Neural cell (in vitro differentiated cells): ENCODE data around the gene MEGF6. TPM values are rescaled to one million over a fixed set of nuclear protein-coding genes. Genes with fewer than 3 reads are reported as not detected.

Experiments used
- H2AFZ ChIP-seq: fragments of 200-600, 300-800 bp; sonication (generic), shearing (Covaris generic); 2 replicates; pipeline ENCODE4 v1.6.0; 2014; ENCODE audit warnings: low read depth, mild to moderate bottlenecking, antibody characterized with exemption, low read length, moderate library complexity
- H3F3A ChIP-seq: fragments of 200-600 bp; shearing (Covaris generic); 2 replicates; pipeline ENCODE4 v1.6.1; 2016; ENCODE audit warnings: mild to moderate bottlenecking, moderate library complexity, mixed read lengths, antibody characterized with exemption, low read length; ENCODE audit not compliant: insufficient read depth, poor library complexity, severe bottlenecking
- H3K27ac ChIP-seq: fragments of 200-600, 300-800 bp; sonication (generic), shearing (Covaris generic); 2 replicates; pipeline ENCODE4 v1.5.1; 2014; ENCODE audit warnings: mild to moderate bottlenecking, low read length, moderate library complexity
- H3K27me3 ChIP-seq: fragments of 300-800, 200-600 bp; sonication (generic), shearing (Covaris generic); 2 replicates; pipeline ENCODE4 v1.6.0; 2014; ENCODE audit warnings: mild to moderate bottlenecking, low read depth, low read length, moderate library complexity; ENCODE audit not compliant: insufficient read depth
- H3K36me3 ChIP-seq: fragments of 300-800, 200-600 bp; sonication (generic), shearing (Covaris generic); 2 replicates; pipeline ENCODE4 v1.5.1; 2014; ENCODE audit warnings: mild to moderate bottlenecking, antibody characterized with exemption, low read length, moderate library complexity; ENCODE audit not compliant: insufficient read depth
- H3K4me2 ChIP-seq: fragments of 300-800, 200-600 bp; sonication (generic), shearing (Covaris generic); 2 replicates; pipeline ENCODE4 v1.6.0; 2014; ENCODE audit warnings: mild to moderate bottlenecking, low read length
- H3K4me3 ChIP-seq: fragments of 300-800, 200-600 bp; sonication (generic), shearing (Covaris generic); 2 replicates; pipeline ENCODE4 v1.5.1; 2014; ENCODE audit warnings: mild to moderate bottlenecking, low read length, moderate library complexity
- H3K79me2 ChIP-seq: fragments of 200-600 bp; shearing (Covaris generic); replicated peaks from 2 replicates; pipeline ENCODE4 v1.6.0; 2014; ENCODE audit warnings: mild to moderate bottlenecking, low read length, moderate library complexity; ENCODE audit not compliant: insufficient read depth
- H3K9ac ChIP-seq: fragments of 300-800, 200-600 bp; sonication (generic), shearing (Covaris generic); 2 replicates; pipeline ENCODE4 v1.6.1; 2016; ENCODE audit warnings: mild to moderate bottlenecking, low read length, mixed read lengths
- H3K9me2 ChIP-seq: fragments of 200-600 bp; shearing (Covaris generic); 2 replicates; pipeline ENCODE4 v1.6.1; 2016; ENCODE audit warnings: mild to moderate bottlenecking, low read length, mixed read lengths; ENCODE audit not compliant: insufficient read depth
- H3K9me3 ChIP-seq: fragments of 200-600, 300-800 bp; sonication (generic), shearing (Covaris generic); 2 replicates; pipeline ENCODE4 v1.6.1; 2016; ENCODE audit warnings: mild to moderate bottlenecking, mixed run types, low read length, moderate library complexity, mixed read lengths
- H4K20me1 ChIP-seq: fragments of 200-600 bp; shearing (Covaris generic); 2 replicates; pipeline ENCODE4 v1.6.1; 2016; ENCODE audit warnings: mild to moderate bottlenecking, mixed run types; ENCODE audit not compliant: insufficient read depth
- CTCF ChIP-seq: fragments of 450-650 bp; IDR thresholded peaks from 2 replicates; pipeline ENCODE4 v1.5.1; 2014; ENCODE audit warnings: antibody characterized with exemption, mild to moderate bottlenecking, moderate library complexity; ENCODE audit not compliant: poor library complexity, severe bottlenecking
- EP300 ChIP-seq: fragments of 450-650 bp; conservative IDR thresholded peaks from 2 replicates; pipeline ENCODE4 v1.6.1; 2014; ENCODE audit warnings: antibody characterized with exemption, mild to moderate bottlenecking, moderate library complexity; ENCODE audit not compliant: poor library complexity, severe bottlenecking
- EZH2 ChIP-seq: fragments of 200-600, 300-800 bp; shearing (Covaris generic), sonication (generic); IDR thresholded peaks from 2 replicates; pipeline ENCODE4 v1.6.1; 2014; ENCODE audit warnings: antibody characterized with exemption, low read length, borderline replicate concordance, mild to moderate bottlenecking; ENCODE audit not compliant: insufficient read depth, poor library complexity, severe bottlenecking
- MXI1 ChIP-seq: fragments of 450-650 bp; conservative IDR thresholded peaks from 2 replicates; pipeline ENCODE4 v1.6.1; 2014; ENCODE audit warnings: antibody characterized with exemption, mild to moderate bottlenecking; ENCODE audit not compliant: poor library complexity, severe bottlenecking
- POLR2AphosphoS5 ChIP-seq: IDR thresholded peaks from 2 replicates; pipeline ENCODE4 v1.6.1; 2012
- RAD21 ChIP-seq: fragments of 450-650 bp; conservative IDR thresholded peaks from 2 replicates; pipeline ENCODE4 v1.6.1; 2014; ENCODE audit warnings: antibody characterized with exemption, mild to moderate bottlenecking, moderate library complexity
- REST ChIP-seq: IDR thresholded peaks from 2 replicates; pipeline ENCODE4 v1.6.1; 2012; ENCODE audit warnings: borderline replicate concordance
- SMC3 ChIP-seq: fragments of 450-650 bp; conservative IDR thresholded peaks from 2 replicates; pipeline ENCODE4 v1.6.1; 2014; ENCODE audit warnings: antibody characterized with exemption, mild to moderate bottlenecking, moderate library complexity; ENCODE audit not compliant: poor library complexity
- TAF1 ChIP-seq: IDR thresholded peaks from 2 replicates; pipeline ENCODE4 v1.6.1; 2012; ENCODE audit warnings: low read depth
- polyA plus RNA-seq: library from polyadenylated mRNA; depleted of rRNA; stranded (reverse); fragments of >200 nt; gene quantifications from 2 replicates; pipeline ENCODE4 v1.2.3, GENCODE V29; 2014

Gene MEGF6
- polyA plus RNA-seq, 1 donor from 2014 or later = 6.0 TPM

- Histone ChIP-seq H4K20me1 (no peaks in the 10 kb centered on the region), H3K9me2 (no peaks in the 10 kb centered on the region), H3K79me2 (no peaks in the 10 kb centered on the region), H3K27ac (no peak overlapping the region), H3K36me3 (no peaks in the 10 kb centered on the region), H3K4me3 (no peak overlapping the region), H3K4me2 (no peak overlapping the region), H2AFZ (no peak overlapping the region), H3K9ac (no peak overlapping the region), H3K9me3 (no peaks in the 10 kb centered on the region), H3F3A (no peaks in the 10 kb centered on the region), H3K27me3 (no peaks in the 10 kb centered on the region)
- no peak for TF ChIP-seq POLR2AphosphoS5
- no peak for TF ChIP-seq SMC3
- TF ChIP-seq EP300 = no peak
- no peak for TF ChIP-seq REST
- no peak for TF ChIP-seq TAF1
- TF ChIP-seq MXI1 = no peak
- TF ChIP-seq CTCF = no peak
- no peak for TF ChIP-seq EZH2
- no peak for TF ChIP-seq RAD21
These were observed 16.5 kb downstream of the MEGF6 start for GRCh38 chr1:3594706-3595377.

- H3K27me3 ChIP-seq = no peaks in the 10 kb centered on the region
- no peaks in the 10 kb centered on the region for H4K20me1 ChIP-seq
- H2AFZ ChIP-seq = no peak overlapping the region
- H3K79me2 ChIP-seq = no peaks in the 10 kb centered on the region
- H3K9me3 ChIP-seq = no peaks in the 10 kb centered on the region
- H3K27ac ChIP-seq = no peak overlapping the region
- H3K9me2 ChIP-seq = no peaks in the 10 kb centered on the region
- H3K4me2 ChIP-seq = no peak overlapping the region
- H3F3A ChIP-seq = no peaks in the 10 kb centered on the region
- H3K4me3 ChIP-seq = no peak overlapping the region
- H3K36me3 ChIP-seq = no peaks in the 10 kb centered on the region
- no peak for TF ChIP-seq EZH2
- TF ChIP-seq CTCF = no peak
- TF ChIP-seq REST = no peak
- no peak for TF ChIP-seq EP300
- no peak for TF ChIP-seq RAD21
- TF ChIP-seq SMC3 = no peak
- no peak for TF ChIP-seq TAF1
- no peak for TF ChIP-seq POLR2AphosphoS5
- no peak for TF ChIP-seq MXI1
- no peak overlapping the region for H3K9ac ChIP-seq
These were observed 17.6 kb downstream of the MEGF6 start for GRCh38 chr1:3593745-3594144.
